Activated CD8-positive, alpha-beta memory T cell treated with anti-CD3 and anti-CD28 coated beads for 36 hours (primary cell): ENCODE results near the gene IGSF21. TPM values are rescaled to one million over a fixed set of nuclear protein-coding genes. Genes with fewer than 3 reads are reported as not detected.

Experiments used
- CTCF ChIA-PET: fragments of 350-600 bp; sonication (Branson Sonifier 250); formaldehyde crosslinking; loops from one replicate; lab custom pipeline; 2021; ENCODE audit warnings: antibody characterized with exemption; lab: Charles Lee
- POLR2A ChIA-PET: fragments of 350-600 bp; sonication (Branson Sonifier 250); formaldehyde crosslinking; loops from one replicate; lab custom pipeline; 2021; ENCODE audit warnings: antibody characterized with exemption; lab: Charles Lee
- total RNA-seq, 2 experiments: library from RNA; stranded (reverse); gene quantifications; one replicate each; pipeline ENCODE4 v1.2.3, GENCODE V29; 2021

IGSF21 gene
- total RNA-seq, 2 experiments from 2014 or later: not detected

DNA sequence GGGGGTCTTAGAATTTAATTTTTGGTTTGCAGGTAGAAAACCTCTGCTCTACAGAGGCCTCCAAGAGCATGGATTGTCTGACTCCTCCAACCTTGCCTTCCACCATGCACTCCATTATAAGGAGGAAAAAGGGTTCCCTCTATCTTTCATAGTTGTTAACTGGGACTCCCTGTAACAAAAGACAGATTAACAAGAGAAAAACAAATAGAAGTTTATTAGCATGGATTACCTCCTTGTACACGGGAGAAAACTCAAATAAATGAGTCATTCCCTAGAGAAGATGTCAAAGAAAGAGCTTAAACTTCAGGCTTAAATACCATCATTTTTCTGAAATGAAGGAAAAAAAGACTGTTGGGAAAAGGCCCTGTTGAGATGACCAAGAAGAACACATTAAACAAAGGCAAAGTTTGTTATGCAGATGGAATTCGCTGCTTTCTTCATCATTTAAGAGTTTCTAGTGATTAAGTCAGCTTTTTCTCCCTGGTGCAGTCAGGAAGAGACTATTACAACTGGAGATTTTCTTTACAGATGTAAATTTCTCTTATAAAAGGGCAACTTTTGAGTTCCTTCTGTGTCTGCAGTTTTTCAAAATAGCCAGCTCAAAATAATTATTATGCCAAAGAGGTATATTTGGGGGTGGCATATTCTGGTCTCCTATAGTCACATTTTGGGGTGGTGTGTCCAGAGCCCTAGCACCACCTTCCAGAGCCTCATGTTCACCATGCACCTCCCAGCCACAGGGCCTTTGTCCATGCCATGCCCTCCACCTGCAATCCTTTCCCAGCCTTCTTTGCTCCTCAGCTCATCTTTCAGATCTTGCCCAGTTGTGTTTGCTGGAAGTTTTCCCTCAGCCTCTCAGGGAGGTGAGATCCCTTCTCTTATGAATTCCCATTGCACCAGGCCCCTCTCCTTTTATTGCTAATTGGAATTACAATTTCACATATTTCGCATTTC, 310.0 kb downstream of the IGSF21 start:
- CTCF ChIA-PET: no interaction called here

DNA sequence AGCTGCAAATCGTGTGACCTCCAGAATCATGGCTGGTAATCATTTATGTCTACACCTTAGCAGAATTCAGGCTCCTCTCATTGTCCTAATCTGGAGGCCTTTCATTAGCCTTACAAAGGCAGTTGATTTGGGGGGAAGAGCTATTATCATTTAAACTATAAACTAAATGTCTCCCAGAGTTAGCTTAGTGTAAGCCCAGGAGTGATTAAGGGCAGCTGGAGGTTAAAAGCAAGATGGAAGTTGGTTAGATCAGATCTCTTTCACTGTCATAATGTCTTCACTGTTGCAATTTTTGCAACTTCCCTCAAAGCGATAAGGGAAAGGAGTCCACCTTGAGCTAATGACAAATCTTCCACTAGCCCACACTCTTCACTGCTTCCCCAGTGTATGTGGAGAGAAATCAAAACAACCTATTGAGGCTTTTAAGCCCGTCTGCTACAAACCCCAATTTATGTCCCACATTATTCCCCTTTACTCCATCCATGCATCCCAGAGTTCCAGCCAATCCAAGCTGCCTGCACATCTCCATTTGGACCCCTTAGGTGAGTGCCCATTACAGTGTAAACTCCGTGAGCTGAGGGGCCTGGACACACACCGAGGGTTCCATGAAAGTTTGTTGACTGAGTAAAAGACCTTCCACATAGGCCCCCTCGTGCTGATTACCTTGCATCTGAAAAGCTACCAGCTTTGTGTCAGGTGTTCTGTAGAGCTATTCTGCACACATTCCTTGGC, 311.7 kb downstream of the IGSF21 start:
- CTCF ChIA-PET: no interaction called here
- POLR2A ChIA-PET: no interaction called here

More for the DNA sequence above, 310.0 kb downstream of the IGSF21 start:
- POLR2A ChIA-PET: no interaction called here

DNA sequence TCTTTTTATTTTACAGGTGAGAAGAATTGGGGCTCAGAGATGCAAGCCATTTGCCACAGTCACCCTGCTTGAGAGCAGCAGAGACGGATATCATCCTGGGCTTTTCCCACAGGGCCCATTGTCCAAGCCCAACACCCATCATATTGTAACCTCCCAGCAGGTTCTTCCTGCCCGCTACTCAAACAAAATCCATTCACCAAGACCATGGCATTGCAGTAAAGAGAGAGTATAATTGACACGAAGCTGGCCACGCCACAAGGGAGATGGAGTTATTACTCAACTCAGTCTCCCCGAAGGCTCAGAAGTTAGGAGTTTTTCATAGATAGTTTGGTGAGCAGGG, 312.2 kb downstream of the IGSF21 start:
- ChIA-PET CTCF (no interaction called here), POLR2A (no interaction called here)

DNA sequence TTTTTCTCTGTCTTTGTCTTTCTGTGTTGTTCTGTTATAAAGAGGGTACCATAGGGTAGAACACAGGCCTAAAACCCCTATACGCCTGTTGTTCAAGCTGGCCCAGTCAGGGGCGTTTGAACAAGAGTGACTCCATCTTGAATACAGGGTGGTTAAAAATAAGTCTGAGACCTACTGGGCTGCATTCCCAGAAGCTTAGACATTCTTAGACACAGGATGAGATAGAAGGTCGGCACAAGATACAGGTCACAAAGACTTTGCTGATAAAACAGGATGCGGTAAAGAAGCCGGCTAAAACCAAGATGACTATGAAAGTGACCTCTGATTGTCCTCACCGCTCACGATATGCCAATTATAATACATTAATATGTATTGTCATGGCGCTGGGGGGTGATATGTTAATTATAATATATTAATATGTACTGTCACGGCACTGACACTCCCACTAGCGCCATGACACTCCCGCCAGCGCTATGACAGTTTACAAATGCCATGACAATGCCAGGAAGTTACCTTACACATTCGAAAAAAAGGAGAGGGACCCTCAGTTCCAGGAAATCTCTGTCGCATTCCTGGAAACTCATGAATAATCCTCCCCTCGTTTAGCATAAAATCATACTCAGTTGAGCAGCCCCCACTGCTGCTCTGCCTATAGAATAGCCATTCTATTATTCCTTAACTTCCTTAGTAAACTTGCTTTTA, 314.6 kb downstream of the IGSF21 start:
- CTCF ChIA-PET: no interaction called here
- POLR2A ChIA-PET: no interaction called here

DNA sequence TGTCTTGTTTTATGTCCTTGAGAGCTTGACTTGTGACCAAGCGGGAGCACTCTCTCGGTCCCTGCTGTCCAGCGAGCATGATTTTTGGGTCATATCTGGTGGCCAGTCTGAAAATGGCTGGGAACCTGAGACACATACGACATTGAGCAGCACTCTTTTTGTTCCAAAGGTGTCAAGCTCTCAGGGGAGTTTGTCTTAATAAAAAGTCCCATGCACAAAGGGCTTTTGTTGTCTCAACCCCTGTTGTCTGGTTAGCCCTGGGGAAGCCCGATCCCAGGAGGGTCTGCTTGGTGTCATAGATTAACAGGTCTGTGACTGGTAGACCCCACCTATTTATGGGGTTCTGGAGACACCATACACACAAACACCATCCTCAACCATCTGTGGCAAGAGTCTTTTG, 315.4 kb downstream of the IGSF21 start:
- CTCF ChIA-PET: no interaction called here
- POLR2A ChIA-PET: no interaction called here

DNA sequence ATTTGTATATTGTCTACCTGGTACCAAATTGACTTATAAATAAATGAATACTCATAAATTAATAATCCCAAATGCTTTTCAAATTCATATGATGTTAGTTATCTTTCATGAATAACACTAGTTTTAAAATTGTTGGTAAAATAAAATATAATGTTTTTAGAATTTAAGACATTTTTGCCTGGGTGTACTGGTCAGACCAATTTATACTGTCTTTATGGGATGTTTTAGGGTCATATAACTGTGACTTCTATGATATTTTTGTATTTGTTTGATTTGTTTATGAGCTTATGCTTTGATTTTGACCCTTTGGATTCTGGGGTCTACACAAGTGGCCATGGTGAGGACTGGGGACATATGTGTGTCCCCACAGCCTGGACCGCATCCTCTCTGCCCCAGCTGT, 319.0 kb downstream of the IGSF21 start:
- CTCF ChIA-PET: no interaction called here
- POLR2A ChIA-PET: no interaction called here
